ENCODE results near the gene PJA2.

PJA2 gene

DNA sequence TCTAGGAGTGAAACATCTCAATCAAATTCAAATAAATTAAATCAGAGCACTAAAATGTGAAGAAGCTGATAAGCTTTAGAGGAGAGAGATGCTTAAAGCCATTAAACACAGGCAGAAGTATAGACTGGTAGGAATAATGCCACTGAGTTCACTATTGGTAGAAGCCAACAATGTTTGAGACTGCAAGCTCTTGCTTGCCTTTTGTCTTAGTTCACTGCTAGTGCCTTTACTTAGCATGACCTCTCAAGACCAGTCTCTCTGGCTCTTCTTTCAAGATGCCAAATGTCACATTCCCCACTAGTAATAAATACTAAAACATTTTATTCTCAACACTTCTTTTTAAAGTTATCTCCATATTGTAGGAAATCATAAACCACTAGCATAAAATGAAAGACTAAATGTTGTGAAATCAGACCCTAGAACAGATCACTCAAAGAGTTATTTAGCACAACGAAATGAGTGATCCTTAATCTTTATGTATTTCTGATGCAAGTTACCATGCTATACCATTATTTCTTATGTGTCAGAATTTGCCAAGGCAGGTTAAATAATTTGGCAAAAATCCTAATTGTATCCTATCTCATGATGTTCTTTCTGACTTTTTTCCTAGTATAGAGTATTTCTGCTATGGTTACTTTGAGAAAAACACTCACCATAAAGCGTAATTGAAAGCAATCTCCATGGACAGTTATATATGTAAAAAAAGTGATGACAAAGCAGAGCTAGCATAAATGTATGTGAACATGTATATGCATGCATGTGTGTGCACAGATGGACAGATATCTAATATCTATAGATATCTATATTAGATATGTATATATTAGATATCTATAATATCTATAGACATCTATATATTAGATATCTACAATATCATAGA is 57.5 kb downstream of the PJA2 start:
- DNase-seq (ENCODE audit: low spot score), result no peak
- no peak for FAIRE-seq

DNA sequence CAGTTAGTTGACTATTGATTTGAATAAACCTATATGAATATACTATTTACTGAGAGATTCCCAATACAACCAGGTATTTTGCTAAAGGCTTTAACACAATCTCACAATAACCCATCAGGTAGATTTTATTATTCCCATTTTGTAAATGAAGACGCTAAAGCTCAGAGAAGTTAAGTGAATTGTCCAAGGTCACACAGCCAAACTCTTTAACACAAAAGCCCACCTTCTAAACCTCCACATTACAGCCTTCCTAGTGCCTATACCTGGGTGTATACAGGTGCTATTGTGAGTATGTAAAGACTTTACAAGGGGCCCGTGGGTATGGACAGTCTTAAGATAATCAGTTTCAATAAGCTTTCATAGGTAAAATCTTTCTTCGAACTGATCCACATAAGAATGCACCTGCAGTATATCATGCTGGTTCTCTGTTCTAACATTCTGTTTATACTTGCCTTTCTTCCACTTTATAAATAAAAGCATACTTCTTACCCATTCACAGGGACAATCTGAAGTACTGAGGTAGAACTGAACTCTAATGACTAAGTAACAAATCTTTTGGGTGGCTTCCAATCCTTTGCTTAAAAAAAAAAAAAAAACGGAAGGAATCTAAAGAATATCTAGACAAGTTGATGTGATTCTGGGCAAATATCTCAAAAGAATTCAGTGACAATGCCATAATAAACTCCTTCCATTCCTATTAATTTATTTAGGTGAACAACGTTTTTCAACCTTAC is 59.1 kb downstream of the PJA2 start:
- no peak for FAIRE-seq
- no peak for DNase-seq (ENCODE audit: low spot score)

DNA sequence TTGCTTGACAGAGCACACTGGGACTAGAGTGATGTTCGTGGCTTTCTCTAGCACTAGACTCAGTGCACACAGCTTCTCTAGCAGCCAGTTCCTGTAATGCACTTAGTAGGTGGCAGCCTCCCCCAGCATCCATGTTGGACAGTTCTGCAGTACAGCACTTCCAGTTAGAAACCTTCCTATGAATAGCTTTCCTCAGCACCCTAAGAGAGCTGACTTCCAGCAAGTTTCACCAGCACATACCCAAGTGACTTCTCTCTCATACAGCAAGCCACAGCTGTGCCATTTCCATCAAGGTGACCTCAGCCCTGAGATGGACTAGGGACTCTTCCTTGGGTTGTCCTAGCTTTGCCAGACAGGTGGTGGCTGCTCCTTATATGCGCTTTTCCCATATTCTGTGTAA is 60.4 kb downstream of the PJA2 start:
- FAIRE-seq, result peak; percentile 23
- DNase-seq (ENCODE audit: low spot score), result no peak

DNA sequence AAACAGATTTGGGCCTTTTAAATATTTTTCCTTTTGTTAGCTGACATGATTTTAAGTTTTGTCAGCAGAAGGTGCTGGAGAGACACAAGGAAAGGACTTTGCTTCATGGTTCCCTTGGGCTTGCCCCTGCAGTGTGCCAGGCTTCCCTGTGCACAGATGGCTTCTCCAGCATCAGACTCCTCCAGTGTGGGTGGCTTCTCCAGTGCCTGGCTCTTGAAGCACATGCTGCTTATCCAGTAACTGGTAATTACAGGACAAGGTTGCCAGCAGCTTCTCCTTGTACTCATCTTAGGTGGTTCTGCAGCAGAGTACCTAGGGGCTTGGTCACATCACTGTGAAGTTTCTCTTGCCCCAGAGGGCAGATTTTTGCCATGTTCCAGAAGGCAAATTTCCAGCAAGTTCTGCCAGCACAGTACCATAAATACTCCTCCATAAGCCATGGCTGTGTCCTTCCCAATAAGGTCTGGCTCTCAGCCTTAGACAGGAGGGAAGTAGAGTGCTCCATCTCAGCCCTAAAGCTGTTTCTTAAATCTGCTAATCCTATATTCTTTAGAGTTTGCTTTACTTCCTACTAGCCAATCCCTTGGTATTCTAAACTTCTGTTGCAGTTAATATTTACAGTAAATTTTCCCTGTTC is 62.4 kb downstream of the PJA2 start:
- no peak for DNase-seq (ENCODE audit: low spot score)
- no peak for FAIRE-seq

DNA sequence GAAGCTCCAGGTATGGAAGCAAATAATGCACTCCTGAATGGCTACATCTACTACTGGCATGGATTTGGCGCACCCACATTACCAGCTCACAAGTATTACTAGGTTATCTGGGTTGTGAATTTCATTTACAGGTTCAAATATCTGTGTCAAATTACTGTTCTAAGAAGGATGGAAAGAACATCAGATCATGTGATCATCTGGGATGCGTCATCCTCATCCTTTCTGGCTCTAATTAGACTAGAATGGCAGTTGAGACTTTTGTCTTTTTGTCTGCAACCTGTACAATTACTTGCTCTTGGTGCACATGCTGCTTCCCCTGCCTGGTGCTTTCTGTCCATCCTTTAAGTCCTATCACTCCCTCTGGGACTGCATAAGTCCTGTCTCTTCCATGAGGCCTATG is 64.1 kb downstream of the PJA2 start:
- no peak for FAIRE-seq

DNA sequence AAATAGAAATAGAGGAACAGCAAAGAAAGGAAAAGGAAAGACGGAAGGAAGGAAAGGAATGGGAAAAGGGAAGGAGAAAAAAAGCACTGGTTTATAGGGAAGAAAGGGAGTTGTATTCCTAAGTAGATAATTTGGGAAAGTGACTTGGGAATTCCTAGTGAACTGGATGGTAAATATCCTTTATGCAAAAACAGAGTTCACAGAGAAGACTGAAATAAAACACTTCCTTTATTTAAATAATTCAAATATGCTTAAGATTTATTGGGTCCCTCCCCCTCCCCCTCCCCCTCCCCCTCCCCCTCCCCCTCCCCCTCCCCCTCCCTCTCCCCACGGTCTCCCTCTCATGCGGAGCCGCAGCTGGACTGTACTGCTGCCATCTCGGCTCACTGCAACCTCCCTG is 69.4 kb downstream of the PJA2 start:
- FAIRE-seq (no peak), DNase-seq (ENCODE audit: low spot score) (no peak)

More for the DNA sequence above, 64.1 kb downstream of the PJA2 start:
- no peak for DNase-seq (ENCODE audit: low spot score)

DNA sequence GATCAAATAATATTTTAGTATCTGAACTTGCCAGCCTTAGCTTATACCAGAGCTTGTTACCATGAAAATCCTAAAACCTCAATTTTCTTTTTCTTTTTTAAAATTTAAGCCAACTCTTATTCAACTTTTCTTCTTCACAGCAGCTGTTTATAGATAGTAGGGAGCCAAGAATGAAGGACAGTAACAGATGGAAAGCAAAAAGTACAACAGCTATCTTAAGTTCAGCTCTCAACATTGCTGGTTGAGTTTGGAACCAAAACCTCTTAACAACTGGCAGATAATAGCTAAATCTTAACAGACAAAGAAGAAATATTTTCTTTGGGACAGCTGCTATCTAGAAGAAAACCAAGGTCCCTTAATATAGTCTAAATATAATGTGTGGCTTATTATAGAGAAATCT is 74.7 kb downstream of the PJA2 start:
- FAIRE-seq (no peak), DNase-seq (ENCODE audit: low spot score) (no peak)

DNA sequence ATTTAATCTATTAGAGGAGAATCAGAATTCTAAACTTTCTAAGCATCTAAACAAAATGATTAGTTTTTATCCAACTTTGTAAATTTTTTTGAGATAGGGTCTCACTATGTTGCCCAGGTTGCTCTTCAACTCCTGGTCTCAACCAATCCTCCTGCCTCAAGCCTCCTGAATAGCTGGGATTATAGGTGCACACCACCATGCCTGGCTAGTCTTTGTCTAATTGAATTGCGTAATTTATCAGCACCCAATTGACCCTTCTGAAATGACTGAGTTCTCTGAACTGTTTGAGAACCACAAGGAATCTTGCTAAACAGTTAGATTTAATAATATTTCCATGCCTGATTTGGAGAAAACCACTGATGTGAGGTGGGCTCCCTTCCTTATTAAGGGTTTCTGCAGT is 75.7 kb downstream of the PJA2 start:
- FAIRE-seq, result no peak

DNA sequence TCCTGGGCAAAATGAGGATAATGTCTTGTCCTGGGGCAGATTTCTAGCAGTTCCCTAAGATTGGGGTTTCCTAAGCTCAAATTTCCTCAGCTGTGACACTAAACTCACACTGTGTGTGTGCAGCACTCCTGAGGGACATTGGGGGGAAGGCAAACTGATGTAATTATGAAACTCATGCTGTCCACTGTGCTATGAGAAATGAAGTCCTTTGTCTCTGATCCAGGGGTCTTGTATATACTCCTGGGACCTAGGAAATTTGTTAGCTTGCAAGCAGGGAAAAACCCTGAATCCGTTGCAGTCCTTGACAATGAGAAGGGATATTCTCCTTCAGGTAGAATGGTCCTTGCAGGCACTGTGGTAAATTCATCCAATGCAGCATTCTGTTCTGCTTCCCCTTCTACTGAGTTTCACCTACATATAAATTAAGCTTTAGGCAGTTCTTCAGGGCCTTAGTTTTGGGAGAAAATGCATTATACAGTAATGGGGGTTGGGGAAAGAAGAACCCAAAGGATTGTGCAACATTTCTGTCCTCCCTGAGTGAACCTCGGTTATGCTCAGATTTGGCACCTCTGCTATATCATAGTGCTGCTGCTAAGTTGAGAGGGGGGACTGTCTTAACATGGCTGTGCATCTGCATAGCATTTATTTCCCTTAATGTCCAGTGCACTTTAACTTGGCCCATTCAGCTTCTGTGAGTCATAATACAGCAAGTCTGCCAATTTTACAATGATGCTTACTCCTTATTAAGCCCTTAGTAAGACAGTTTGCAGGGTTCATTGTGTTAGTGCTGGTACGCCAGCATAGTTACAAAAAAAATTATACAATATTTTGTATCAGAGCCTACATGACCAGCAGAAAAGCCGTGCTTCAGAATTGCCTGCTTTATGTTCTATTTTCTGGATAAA is 80.2 kb downstream of the PJA2 start:
- DNase-seq (ENCODE audit: low spot score), result no peak
- no peak for FAIRE-seq

More for the DNA sequence above, 75.7 kb downstream of the PJA2 start:
- no peak for DNase-seq (ENCODE audit: low spot score)

DNA sequence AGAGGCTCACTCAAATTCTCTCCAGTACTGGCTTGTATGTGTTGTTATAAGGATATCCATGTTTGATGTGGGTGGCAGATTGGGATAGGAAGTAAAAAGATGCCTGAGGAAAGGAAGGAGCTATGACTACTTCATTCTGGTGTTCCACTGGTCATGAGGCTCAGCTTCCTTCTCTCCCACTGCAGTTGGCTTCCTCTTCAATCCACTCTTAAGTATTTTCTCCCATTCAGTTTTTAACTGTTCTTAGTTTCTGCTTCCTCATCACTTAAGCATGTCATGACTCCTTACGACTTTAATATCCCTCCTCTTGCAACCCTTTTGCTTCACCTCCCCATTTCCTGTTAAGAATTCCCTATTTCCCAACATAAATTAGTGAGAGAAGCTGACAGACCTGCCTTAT is 81.1 kb downstream of the PJA2 start:
- FAIRE-seq, result no peak
- DNase-seq (ENCODE audit: low spot score), result no peak

DNA sequence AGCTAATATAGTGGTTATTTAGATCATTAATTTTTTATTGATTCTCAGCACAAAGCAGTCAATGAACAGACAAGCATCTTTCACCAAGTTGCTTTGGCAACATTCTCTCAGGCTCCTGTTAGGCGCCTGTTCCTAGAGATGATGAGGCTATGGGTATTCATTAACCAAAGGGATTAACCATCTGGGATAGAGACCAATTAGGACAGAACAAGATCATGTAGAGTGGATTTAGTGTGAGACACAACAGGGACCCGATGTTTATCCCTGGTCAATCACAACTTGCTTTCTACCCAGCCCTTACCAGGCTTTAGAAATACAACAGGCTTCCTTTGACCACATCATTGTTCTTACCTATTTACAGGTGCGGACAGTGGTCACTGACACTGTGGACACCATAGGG is 82.2 kb downstream of the PJA2 start:
- FAIRE-seq, result no peak

DNA sequence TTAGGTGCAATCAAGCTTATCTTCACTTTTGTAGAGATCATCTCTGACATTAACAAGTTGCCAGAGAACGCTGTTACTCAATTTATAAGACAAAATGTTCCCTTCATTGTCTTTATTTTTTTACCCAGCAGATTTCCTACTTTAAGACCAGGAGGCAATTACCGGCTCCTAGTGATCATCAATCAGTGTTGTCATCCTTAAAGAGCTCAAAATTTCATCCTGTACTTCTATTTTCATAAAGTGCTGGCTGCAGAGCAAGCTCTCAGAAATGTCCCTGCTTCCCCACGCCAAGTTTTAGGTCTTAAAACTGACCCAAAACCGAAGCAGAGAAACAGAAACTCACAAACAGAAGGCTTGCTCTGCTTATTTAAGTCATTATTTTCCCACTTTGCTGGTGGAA is 82.9 kb downstream of the PJA2 start:
- no peak for FAIRE-seq
- no peak for DNase-seq (ENCODE audit: low spot score)

More for the DNA sequence above, 82.2 kb downstream of the PJA2 start:
- no peak for DNase-seq (ENCODE audit: low spot score)

DNA sequence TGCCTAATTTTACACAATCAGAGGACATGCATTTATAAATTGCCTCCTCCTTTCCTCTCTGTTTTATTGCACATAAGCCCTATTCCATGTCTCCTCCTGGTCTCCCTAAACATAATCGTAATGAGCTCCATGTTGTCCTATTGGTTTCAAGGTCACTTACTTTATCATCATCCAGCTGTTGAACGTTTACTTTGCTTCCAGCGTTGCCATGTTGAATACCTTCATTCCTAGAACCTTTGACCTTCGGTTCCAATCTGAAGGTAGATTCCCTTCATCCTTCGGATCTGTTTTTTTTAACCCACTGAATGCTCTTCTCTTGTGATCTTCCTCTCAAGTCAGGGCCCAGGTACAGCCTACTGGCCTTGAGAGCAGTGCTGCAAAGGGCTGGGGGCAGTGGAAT is 84.3 kb downstream of the PJA2 start:
- DNase-seq (ENCODE audit: low spot score) (no peak), FAIRE-seq (no peak)

DNA sequence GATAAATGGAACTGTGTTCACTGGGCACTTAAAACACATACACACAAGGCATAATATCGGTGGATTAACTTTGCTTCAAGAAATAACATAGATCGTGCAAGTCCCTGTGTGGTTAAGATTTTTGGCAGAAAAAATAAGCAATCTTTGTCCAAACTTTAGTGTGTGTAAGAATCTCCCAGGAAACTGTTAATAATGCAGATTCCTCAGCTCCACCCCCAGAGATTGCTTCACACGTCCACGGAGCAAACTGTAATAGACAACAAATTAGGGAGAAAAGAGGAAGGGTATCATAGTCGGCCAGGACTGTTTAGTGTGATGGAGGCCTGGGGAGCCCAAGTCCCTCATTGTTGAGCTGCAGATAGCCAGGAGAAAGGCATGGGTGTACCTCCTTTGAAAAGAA is 84.8 kb downstream of the PJA2 start:
- FAIRE-seq, result no peak
- DNase-seq (ENCODE audit: low spot score), result no peak

DNA sequence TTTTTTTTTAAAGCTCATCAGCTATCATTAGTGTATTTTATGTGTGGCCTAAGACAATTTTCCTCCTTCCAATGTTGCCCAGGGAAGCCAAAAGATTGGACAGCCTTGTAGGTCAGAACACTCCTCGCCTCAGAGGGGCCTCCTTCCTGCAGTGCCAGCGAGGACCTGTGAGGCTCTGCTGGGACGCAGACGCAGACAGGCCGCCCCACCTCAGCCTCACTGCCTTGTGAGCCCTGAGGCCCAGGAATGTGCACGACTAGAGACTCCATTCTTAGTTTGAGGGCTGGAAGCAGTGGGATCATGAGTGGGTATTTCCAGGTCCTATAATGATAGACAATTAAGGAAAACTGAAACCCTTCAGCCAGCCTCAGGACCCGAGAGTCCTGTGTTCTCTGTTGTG is 85.4 kb downstream of the PJA2 start:
- FAIRE-seq (no peak), DNase-seq (ENCODE audit: low spot score) (no peak)

DNA sequence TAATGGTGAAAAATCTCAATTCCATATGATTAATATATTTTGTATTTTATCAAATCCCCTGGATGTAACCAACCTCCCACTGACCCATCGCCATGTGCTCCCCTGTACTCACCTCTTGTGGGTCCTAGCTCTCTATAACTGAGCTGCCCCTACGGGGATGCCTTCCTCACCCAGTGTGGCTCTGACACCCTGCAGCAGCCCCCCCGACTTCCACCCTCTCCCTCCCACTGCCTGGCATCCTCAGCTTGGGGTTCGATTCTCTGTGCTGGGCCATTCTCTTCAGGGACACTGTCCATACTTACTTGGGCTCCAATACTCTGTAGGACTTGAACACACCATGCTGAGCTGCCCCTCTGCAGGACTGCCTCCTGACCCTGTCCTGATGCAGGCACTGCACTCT is 87.1 kb downstream of the PJA2 start:
- DNase-seq (ENCODE audit: low spot score), result no peak
- no peak for FAIRE-seq

DNA sequence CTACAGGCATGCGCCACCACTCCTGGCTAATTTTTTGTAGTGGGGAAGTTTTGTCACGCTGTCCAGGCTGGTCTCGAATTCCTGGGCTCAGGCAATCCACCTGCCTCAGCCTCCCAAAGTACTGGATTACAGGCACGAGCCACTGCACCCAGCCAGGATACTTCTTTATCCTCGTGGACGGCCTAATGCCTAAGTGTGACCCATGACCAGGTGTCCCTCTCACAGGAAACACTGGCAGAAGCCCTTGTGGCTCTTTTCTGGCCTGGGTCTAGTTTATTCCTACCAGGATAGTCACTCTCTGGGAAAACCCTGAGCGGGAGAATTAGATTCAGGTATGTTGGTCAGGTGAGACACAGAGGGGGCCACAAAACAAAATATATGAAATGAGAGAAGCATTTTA is 90.4 kb downstream of the PJA2 start:
- no peak for DNase-seq (ENCODE audit: low spot score)
- no peak for FAIRE-seq

DNA sequence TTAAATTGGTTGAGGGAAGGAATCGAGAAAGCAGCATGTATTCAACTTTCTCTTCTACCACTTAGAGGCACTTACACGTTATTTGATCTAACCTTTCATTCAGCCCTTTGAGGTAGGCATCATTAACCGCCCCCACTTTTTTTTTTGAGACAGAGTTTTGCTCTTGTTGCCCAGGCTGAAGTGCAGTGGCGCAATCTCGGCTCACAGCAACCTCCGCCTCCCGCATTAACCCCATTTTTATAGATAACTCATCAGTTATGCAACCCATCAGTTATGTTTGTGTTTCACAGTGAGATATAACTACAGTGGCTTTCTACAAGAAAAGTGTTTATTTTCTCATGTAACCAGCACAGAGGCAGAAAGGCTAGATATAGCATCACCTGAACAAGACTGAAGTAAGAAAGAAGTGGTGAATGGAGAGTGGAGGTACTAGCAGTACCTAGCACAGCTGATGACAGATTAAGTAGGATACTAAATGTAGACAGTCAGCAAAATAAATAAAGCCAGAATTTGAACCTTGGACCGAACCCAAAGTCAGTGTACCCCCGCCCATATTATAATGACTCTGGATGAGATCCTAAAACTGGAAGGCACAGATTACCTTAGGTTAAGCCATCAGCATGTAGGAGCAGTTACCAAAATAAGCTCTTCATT is 91.2 kb downstream of the PJA2 start:
- no peak for DNase-seq (ENCODE audit: low spot score)
- no peak for FAIRE-seq

DNA sequence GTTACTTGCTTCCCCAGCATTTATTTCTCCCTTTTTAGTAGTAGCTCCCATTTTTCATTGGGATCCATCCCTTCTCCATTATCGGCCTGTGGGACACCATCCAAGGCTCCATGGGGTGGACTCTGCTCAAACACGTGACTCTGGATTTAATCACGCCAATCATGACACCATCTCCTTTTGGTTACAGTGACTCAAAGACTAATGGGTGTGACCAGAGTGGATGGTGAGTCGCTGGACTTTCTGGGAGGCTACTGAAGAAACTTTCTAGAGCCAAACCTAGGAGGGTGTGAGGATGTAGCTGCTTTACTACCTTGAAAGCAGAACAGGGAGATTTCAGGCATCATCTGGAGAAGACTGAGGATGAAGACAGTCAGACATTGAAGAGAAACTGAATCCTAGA is 93.1 kb downstream of the PJA2 start:
- DNase-seq (ENCODE audit: low spot score), result no peak
- no peak for FAIRE-seq

DNA sequence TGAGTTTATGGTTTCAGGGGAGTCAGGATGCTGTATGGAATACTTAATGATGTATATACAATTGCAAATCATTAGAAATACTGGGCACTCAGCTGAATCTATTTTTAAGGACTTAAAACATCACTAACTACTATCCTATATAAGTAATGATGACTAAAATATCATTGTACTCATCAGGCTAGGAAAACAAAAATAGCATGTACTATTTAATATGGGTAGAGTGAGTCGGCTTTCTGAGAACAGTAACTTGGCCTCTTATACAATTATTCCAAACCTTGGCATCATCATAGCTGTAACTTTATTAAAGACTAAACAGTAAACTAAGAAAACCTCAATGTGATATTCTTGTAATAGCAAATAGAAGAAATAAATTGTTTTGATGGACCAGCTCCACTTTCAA is 94.5 kb downstream of the PJA2 start:
- DNase-seq (ENCODE audit: low spot score) (no peak), FAIRE-seq (no peak)

DNA sequence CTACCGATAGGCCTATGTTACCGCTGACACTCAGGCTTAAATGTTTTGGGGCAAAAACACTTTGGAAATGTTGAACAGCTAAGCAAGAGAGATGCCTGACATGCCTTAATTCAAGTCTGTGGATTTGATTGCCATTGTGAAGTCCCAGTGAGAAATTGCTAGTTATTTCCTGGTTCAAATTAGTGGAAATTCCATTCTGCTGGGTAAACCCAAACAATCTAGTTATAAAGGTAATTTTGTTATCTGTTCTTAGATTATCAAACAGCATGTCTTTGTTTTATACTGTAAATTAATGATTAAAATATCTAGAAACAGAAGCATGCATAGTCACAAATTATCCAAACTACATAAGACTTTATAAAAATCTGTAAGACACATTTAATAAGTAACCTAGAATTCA is 96.6 kb downstream of the PJA2 start:
- DNase-seq (ENCODE audit: low spot score) (no peak), FAIRE-seq (no peak)

Measured in urothelium cell line (cell line).